Body of pancreas (tissue), 4 donors: Measurements from ENCODE around the gene CYP2C9.

Experiments used
- CTCF ChIP-seq, 7 experiments: fragments of 450-650 bp in 4 of 7; fragments of 200-600 bp in 3 of 7; sonication (generic) in 3 of 7; IDR thresholded peaks; one replicate each; pipeline ENCODE4 v1.5.1; 2016 to 2019; ENCODE audit warnings: antibody characterized with exemption in 7 of 7
- POLR2A ChIP-seq, 3 donors: fragments of 450-650 bp; IDR thresholded peaks; one replicate each; pipeline ENCODE4 v1.6.1; 2016; ENCODE audit warnings: antibody characterized with exemption in 3 of 3, mild to moderate bottlenecking in 2 of 3

GRCh38 chr10:94991243-94991888 is 52.9 kb downstream of the CYP2C9 start:
- TF ChIP-seq CTCF (IDR thresholded peaks at IDR 0.05) (no peak), POLR2A (IDR thresholded peaks at IDR 0.05) (no peak)
